ENCODE measurements around the gene MON2.
"Not testable (repeated sequence)": the region's sequence is repeated elsewhere in the genome, so short reads cannot be mapped to it uniquely, and the experiment has no call there.

The MON2 gene

GRCh38 chr12:62559366-62559765 lies 92.7 kb downstream of the MON2 start:
- DNase-seq, result not testable (repeated sequence)

GRCh38 chr12:62562846-62563245 lies 96.2 kb downstream of the MON2 start:
- no peak for DNase-seq

DNA sequence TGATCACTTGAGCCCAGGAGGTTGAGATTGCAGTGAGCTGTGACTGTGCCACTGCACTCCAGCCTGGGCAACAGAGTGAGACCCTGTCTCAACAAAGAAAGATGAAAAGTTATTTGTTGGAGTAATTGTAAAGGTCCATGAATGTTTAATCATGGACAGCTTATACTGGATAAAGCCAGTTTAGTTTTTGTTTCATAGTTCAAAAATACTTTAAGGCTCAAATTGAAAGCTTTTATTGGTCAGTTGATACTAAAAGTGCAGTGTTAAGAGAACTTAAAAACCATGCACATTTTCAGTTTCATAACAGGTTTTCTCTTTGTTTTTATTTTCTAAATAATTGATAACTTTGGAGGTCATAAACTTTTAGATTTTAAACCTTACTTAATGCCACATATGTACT lies 108.4 kb downstream of the MON2 start:
- no peak for DNase-seq

DNA sequence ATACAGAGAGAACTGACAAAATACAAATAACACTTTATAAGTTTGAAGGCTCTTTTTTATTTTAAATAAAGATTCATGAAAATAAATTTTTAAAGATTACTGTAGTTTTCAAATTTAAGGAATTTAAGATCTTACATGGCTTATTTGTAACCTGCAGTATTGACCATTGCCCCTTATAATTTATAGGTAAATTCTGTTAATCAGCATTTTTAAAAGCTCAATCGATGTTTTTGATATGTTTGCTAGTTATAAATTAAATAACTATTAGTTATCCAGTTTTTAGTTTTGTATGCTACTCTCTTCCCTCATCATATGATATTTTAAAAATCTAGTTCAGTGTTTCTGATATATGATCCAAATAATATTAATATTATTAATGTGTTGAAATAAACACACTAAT lies 109.9 kb downstream of the MON2 start:
- DNase-seq, result no peak

- DNase-seq, result no peak
Measured at GRCh38 chr12:62578726-62579125, 112.1 kb downstream of the MON2 start.

- DNase-seq, result peak; percentile 51
Measured at GRCh38 chr12:62581288-62582064, 114.8 kb downstream of the MON2 start.

- no peak for DNase-seq
Measured at GRCh38 chr12:62582065-62582366, 115.4 kb downstream of the MON2 start.

GRCh38 chr12:62584619-62585018 lies 118.0 kb downstream of the MON2 start:
- no peak for DNase-seq

GRCh38 chr12:62586850-62587249 lies 120.2 kb downstream of the MON2 start:
- DNase-seq, result no peak

DNA sequence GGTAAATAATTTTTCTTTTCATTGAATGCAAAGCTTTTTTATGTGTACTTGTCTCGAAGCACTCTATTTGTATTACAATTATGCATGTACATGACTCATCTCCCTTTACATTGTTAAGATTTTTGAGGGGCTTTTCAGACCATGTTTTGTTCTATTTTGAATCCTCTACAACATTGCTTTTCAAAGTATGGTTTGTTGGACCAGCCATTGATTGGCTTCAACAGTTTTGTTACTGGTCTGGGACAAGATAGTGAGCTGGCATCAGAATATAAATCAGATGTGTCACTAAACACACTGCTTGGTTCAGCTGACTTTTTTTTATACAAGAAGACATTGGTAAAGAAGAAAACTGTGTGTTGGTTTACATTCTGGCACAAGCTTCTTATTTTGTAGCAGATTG lies 122.3 kb downstream of the MON2 start:
- peak; percentile 24 for DNase-seq

GRCh38 chr12:62597253-62597652 lies 130.6 kb downstream of the MON2 start:
- no peak for DNase-seq

DNA sequence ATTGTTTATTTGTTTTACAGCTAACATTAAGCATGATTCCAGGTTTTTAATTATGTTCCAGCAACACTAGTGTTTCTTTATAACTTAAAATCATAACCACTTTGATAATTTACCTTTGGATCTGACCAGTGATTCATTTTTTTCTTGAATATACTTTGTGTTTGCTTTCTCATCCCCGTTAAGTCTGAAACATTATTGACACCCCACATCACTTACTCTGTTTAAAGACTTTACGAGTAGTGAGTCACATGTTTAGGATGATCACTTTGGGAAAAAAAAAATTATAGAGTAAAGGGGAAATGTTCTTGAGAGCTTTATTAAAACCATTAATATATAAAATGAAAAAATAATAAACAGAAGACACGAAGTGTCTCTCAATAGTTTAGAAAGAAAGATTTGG lies 132.2 kb downstream of the MON2 start:
- DNase-seq, result no peak

- DNase-seq, result no peak
Measured at GRCh38 chr12:62599854-62600437, 133.3 kb downstream of the MON2 start.

- DNase-seq, result no peak
Measured at GRCh38 chr12:62601765-62602164, 135.1 kb downstream of the MON2 start.

DNA sequence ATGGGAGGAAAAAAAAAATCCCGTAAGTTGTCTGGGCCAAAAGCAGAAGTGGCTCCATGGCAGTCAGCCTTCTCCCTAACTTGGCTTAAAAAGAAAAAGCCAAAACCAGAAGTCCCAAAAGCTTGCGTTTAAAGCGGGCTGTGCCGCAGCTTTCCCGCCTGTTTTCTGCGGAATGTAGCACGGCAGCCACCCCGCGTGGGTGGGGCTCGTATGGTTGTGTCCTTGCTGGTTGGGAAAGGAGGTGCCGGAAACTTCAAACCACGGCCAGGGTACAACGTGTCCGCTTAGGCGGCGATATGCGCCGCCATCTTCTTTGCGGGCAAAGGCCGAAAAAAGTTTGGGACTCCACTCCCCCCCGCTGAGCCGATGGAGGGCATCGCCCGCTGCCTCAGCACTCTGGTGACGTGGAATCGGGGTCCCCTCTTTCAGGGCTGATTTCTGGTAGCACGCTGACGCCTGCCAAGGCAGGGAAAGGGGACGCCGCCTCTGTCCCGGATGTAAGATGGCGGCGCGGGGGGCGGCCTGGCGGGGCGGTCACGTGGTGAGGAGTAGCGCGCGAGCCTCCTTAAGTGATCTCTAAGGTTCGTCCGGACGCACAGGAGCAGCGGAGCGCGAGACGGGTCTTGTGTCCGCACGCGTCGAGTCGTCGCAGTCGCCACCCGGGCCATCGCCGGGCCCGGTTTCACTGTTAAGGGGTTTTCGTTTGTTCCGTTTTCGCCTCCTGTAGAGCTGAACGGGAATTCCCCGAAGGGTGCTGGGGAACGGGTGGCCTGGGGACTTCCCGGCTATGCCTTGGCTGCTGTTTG lies 135.8 kb downstream of the MON2 start:
- DNase-seq, result peak; percentile 96

DNA sequence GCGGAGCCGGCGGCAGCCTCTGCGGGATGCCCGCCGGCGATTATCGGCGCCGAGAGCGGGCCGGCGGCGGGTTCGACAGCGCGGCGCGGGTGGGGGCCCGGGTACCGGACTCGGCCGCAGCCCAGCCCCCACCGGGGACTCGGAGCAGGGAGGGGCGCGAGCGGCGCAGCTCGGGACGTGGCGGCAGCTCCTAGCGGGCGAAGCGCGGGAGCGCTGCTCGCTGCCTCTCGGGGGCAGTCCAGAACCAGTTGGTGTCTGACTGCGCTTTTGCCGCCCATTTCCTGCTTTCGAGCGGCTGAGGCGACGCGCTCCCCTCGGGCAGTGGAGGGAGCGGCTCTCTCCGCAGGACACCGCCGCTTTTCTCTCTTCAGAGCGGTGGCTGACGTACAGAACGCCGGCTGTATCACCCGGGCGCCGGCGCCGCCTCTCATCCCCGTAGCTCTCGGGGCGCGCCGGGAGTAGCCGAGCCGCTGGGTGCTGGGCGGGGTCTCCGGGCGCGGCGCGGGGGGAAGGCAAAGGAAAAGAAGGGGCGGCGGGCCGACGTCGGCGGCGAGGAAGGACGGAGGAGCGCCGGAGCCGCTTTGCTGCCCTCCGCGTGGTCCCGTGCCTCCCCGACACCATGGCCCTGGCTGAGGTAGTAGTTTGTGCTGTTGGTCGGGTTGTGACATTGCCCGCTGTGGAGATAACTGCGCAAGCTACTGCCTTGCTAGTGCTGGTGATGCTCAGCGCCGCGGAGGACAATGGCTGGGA lies 136.6 kb downstream of the MON2 start:
- DNase-seq, result peak; percentile 92

DNA sequence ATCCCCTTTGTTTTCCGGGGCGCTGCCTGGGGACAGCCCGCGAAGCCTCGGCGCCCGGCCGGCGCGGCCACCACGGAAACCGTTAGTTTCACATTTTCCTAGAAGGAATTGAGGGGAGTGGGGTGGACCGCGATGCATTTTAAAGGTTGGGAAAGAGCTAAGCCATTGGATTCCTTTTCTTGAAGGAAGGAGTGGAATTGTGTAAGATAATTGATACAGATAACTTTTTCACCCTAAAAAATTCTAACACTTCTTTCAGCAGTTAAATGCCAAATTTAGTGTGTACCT lies 137.1 kb downstream of the MON2 start:
- no peak for DNase-seq

- no peak for DNase-seq
Measured at GRCh38 chr12:62604373-62604772, 137.7 kb downstream of the MON2 start.

- DNase-seq, result no peak
Measured at GRCh38 chr12:62604871-62605270, 138.2 kb downstream of the MON2 start.

- peak; percentile 12 for DNase-seq
Measured at GRCh38 chr12:62605981-62606380, 139.4 kb downstream of the MON2 start.

GRCh38 chr12:62606654-62607053 lies 140.0 kb downstream of the MON2 start:
- DNase-seq, result no peak

- DNase-seq, result no peak
Measured at GRCh38 chr12:62613081-62613480, 146.5 kb downstream of the MON2 start.

- DNase-seq, result peak; percentile 21
Measured at GRCh38 chr12:62618319-62618718, 151.7 kb downstream of the MON2 start.

- DNase-seq, result peak; percentile 21
Measured at GRCh38 chr12:62618930-62619329, 152.3 kb downstream of the MON2 start.
